ENCODE data around the gene AGO1. TPM values are rescaled to one million over a fixed set of nuclear protein-coding genes. Genes with fewer than 3 reads are reported as not detected.
A peak's percentile ranks its signal among the peaks of the same experiment; 100 is the strongest.

The AGO1 gene
- total RNA-seq, 6 donors from 2014 or later: 11.4 to 26.8 (median 22.9) TPM

DNA sequence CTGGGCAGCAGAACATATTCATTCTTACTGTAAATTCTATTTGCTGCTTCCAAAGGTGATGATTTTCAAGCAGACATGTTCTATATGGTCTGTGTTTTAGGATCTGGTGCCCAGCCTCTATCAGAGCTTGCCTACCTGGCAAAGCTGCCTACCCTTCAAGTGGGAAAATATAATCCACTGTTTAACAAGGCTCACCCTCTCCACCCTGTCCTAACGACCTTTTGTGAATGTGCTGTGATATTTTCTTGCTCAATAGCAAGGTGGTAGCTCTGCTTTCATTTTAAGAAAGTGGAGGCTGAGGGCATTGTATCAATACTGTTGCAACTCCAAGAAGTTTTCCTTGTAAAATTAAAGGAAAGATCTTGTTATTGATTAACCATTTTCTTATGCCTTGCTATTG, 26.0 kb upstream of the AGO1 start:
- no peak overlapping the region for H3K4me3 ChIP-seq
- ATAC-seq (ENCODE audit: low FRiP score in 2 of 2): no peak
- DNase-seq: no peak
- H3K36me3 ChIP-seq: peaks cover 6 to 48% (median 32%) of the 10 kb centered on the region in 4 donors
- peaks cover 0 to 2% (median 0%) of the 10 kb centered on the region in 4 donors for H3K4me1 ChIP-seq
- TF ChIP-seq POLR2A (IDR thresholded peaks at IDR 0.05) (no peak), POLR2AphosphoS5 (IDR thresholded peaks at IDR 0.05) (no peak), EP300 (IDR thresholded peaks at IDR 0.05) (no peak)
- TF ChIP-seq, protein P1, sequence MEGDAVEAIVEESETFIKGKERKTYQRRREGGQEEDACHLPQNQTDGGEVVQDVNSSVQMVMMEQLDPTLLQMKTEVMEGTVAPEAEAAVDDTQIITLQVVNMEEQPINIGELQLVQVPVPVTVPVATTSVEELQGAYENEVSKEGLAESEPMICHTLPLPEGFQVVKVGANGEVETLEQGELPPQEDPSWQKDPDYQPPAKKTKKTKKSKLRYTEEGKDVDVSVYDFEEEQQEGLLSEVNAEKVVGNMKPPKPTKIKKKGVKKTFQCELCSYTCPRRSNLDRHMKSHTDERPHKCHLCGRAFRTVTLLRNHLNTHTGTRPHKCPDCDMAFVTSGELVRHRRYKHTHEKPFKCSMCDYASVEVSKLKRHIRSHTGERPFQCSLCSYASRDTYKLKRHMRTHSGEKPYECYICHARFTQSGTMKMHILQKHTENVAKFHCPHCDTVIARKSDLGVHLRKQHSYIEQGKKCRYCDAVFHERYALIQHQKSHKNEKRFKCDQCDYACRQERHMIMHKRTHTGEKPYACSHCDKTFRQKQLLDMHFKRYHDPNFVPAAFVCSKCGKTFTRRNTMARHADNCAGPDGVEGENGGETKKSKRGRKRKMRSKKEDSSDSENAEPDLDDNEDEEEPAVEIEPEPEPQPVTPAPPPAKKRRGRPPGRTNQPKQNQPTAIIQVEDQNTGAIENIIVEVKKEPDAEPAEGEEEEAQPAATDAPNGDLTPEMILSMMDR (IDR thresholded peaks at IDR 0.05): no peak
- H3K27ac ChIP-seq: no peak overlapping the region
- H3K9me3 ChIP-seq: no peaks in the 10 kb centered on the region
- no peaks in the 10 kb centered on the region for H3K27me3 ChIP-seq
- 33 to 40% methylated on average over 1 of the region's 1 CpG for WGBS, 2 donors

DNA sequence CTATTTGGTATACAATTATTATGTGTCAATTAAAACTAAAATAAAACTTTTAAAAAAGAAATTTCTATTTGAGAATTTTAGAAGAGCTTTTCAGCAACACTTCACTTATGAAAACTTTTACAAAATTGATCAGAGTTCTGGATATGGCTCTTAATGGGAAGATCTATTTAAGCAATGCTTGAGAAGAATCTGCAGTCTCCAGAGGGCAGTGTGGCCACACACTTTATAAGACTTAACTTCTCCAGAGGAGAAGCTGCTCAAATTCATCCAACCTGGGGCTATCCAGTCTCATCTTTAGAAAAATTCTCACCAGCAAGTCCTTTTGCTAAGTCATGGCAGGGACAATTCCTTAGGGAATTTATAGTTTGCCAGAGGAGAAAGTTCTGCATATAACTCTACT, 25.2 kb upstream of the AGO1 start:
- H3K27me3 ChIP-seq: no peaks in the 10 kb centered on the region
- no peak overlapping the region for H3K27ac ChIP-seq
- ATAC-seq (ENCODE audit: low FRiP score in 2 of 2): no peak
- H3K4me3 ChIP-seq: no peak overlapping the region
- TF ChIP-seq POLR2AphosphoS5 (IDR thresholded peaks at IDR 0.05): no peak
- TF ChIP-seq POLR2A (IDR thresholded peaks at IDR 0.05): no peak
- TF ChIP-seq, protein P1 (IDR thresholded peaks at IDR 0.05): peak in 1 of 6 experiments; percentile 5
- TF ChIP-seq EP300 (IDR thresholded peaks at IDR 0.05): no peak
- no peaks in the 10 kb centered on the region for H3K4me1 ChIP-seq
- DNase-seq: no peak
- H3K36me3 ChIP-seq: peaks cover 6 to 41% (median 27%) of the 10 kb centered on the region in 4 donors
- H3K9me3 ChIP-seq: no peaks in the 10 kb centered on the region

- Histone ChIP-seq H3K36me3 (peaks cover 0 to 13% (median 5%) of the 10 kb centered on the region in 4 donors), H3K9me3 (no peaks in the 10 kb centered on the region), H3K4me3 (no peak overlapping the region), H3K27me3 (no peaks in the 10 kb centered on the region), H3K4me1 (peaks cover 0 to 8% (median 3%) of the 10 kb centered on the region in 4 donors), H3K27ac (no peak overlapping the region)
- no peak for DNase-seq
- WGBS, 2 donors: 50 to 82% methylated on average over 3 of the region's 3 CpGs
- peak in 1 of 2 donors; percentile 50 for ATAC-seq (ENCODE audit: low FRiP score in 2 of 2)
- TF ChIP-seq, protein P1 (IDR thresholded peaks at IDR 0.05): no peak
- TF ChIP-seq POLR2A (IDR thresholded peaks at IDR 0.05): no peak
- TF ChIP-seq EP300 (IDR thresholded peaks at IDR 0.05): no peak
- TF ChIP-seq POLR2AphosphoS5 (IDR thresholded peaks at IDR 0.05): no peak
Observed at GRCh38 chr1:35860696-35861095, 22.3 kb upstream of the AGO1 start.

GRCh38 chr1:35863136-35863535, 19.9 kb upstream of the AGO1 start:
- peaks cover 0 to 8% (median 4%) of the 10 kb centered on the region in 4 donors for H3K4me1 ChIP-seq
- WGBS, 2 donors: 76 to 100% methylated on average over 1 of the region's 1 CpG

More at GRCh38 chr1:35863136-35863535, 19.9 kb upstream of the AGO1 start:
- Histone ChIP-seq H3K4me3 (no peak overlapping the region), H3K27me3 (no peaks in the 10 kb centered on the region), H3K36me3 (peaks cover 0 to 5% (median 0%) of the 10 kb centered on the region in 4 donors), H3K9me3 (no peaks in the 10 kb centered on the region), H3K27ac (no peak overlapping the region)
- DNase-seq (no peak), ATAC-seq (ENCODE audit: low FRiP score in 2 of 2) (no peak)
- TF ChIP-seq POLR2A (IDR thresholded peaks at IDR 0.05) (no peak), POLR2AphosphoS5 (IDR thresholded peaks at IDR 0.05) (no peak), EP300 (IDR thresholded peaks at IDR 0.05) (no peak)
- TF ChIP-seq, protein P1 (IDR thresholded peaks at IDR 0.05): no peak

Data from upper lobe of left lung (tissue), 6 donors.